Fibroblast of lung (primary cell): ENCODE data around the gene RBM12. TPM values are rescaled to one million over a fixed set of nuclear protein-coding genes. Genes with fewer than 3 reads are reported as not detected.

Experiments used
- DNase-seq, 2 donors: peaks; one replicate each; pipeline versions ENCODE4 v3.0.0 to v3.0.0-alpha.2; 2010; ENCODE audit warnings: low read depth in 2 of 2
- H2AFZ ChIP-seq: 2 replicates; pipeline ENCODE4 v1.5.1; 2012; ENCODE audit warnings: low read length, control low read depth, inconsistent platforms
- H3K27ac ChIP-seq: 2 replicates; pipeline ENCODE4 v1.5.1; 2011; ENCODE audit warnings: low read length, control low read depth; ENCODE audit not compliant: insufficient read depth
- H3K27me3 ChIP-seq: 2 replicates; pipeline ENCODE4 v1.5.1; 2011; ENCODE audit warnings: mild to moderate bottlenecking, low read length; ENCODE audit not compliant: control insufficient read depth, insufficient read depth
- H3K36me3 ChIP-seq: 2 replicates; pipeline ENCODE4 v1.5.1; 2011; ENCODE audit warnings: low read length; ENCODE audit not compliant: control insufficient read depth, insufficient read depth
- H3K4me1 ChIP-seq: 2 replicates; pipeline ENCODE4 v1.5.1; 2011; ENCODE audit warnings: low read length; ENCODE audit not compliant: control insufficient read depth, insufficient read depth; ENCODE audit errors: extremely low read depth
- H3K4me2 ChIP-seq: 2 replicates; pipeline ENCODE4 v1.5.1; 2011; ENCODE audit warnings: low read length, control low read depth; ENCODE audit not compliant: insufficient read depth; ENCODE audit errors: extremely low read depth
- H3K4me3 ChIP-seq, 4 experiments: fragments of 200-600 bp in 1 of 4; sonication (generic) in 1 of 4; replicated peaks in 1 of 4; 2 replicates each; pipeline ENCODE4 v1.5.1; 2011 to 2016; ENCODE audit warnings: low read length in 4 of 4, low read depth in 3 of 4, mild to moderate bottlenecking in 3 of 4, control low read depth in 2 of 4, inconsistent platforms in 1 of 4, mixed read lengths in 1 of 4; ENCODE audit not compliant: insufficient read depth in 1 of 4; ENCODE audit errors: control extremely low read depth in 1 of 4
- H3K79me2 ChIP-seq: 2 replicates; pipeline ENCODE4 v1.5.1; 2012; ENCODE audit warnings: mild to moderate bottlenecking, low read length, inconsistent platforms; ENCODE audit not compliant: control insufficient read depth, insufficient read depth
- H3K9ac ChIP-seq: 2 replicates; pipeline ENCODE4 v1.5.1; 2011; ENCODE audit warnings: mild to moderate bottlenecking, low read length, control low read depth; ENCODE audit not compliant: insufficient read depth
- H3K9me3 ChIP-seq: 2 replicates; pipeline ENCODE4 v1.5.1; 2012; ENCODE audit warnings: low read depth, low read length; ENCODE audit not compliant: control insufficient read depth, insufficient read depth
- H4K20me1 ChIP-seq: 2 replicates; pipeline ENCODE4 v1.5.1; 2011; ENCODE audit warnings: low read length; ENCODE audit not compliant: control insufficient read depth, insufficient read depth; ENCODE audit errors: extremely low read depth
- CTCF ChIP-seq, 2 donors: IDR thresholded peaks in 1 of 2; conservative IDR thresholded peaks in 1 of 2; 1 replicate in 1 of 2; 2 replicates in 1 of 2; pipeline ENCODE4 v1.5.1; 2011 to 2012; ENCODE audit warnings: low read length in 2 of 2, control low read depth in 1 of 2, inconsistent platforms in 1 of 2, low read depth in 1 of 2, mild to moderate bottlenecking in 1 of 2
- EZH2 ChIP-seq: IDR thresholded peaks from 2 replicates; pipeline ENCODE4 v1.5.1; 2012; ENCODE audit warnings: low read length, control low read depth, mild to moderate bottlenecking; ENCODE audit errors: missing control alignments
- polyA plus RNA-seq, 2 donors: library from polyadenylated mRNA; depleted of rRNA in 1 of 2; stranded (reverse) in 1 of 2; unstranded in 1 of 2; fragments of >200 nt; gene quantifications; 2 replicates each; pipeline ENCODE4 v1.2.1, GENCODE V29; 2011 to 2012; ENCODE audit warnings: missing spikeins in 1 of 2
- total RNA-seq: library from RNA; depleted of rRNA; stranded (reverse); fragments of >200 nt; gene quantifications from 2 replicates; pipeline ENCODE4 v1.2.1, GENCODE V29; 2014

Gene RBM12
- total and polyA plus RNA-seq, 2 donors (not counting 1 experiment from before 2014, with no cell fraction given): 29.9 to 109 TPM

DNA sequence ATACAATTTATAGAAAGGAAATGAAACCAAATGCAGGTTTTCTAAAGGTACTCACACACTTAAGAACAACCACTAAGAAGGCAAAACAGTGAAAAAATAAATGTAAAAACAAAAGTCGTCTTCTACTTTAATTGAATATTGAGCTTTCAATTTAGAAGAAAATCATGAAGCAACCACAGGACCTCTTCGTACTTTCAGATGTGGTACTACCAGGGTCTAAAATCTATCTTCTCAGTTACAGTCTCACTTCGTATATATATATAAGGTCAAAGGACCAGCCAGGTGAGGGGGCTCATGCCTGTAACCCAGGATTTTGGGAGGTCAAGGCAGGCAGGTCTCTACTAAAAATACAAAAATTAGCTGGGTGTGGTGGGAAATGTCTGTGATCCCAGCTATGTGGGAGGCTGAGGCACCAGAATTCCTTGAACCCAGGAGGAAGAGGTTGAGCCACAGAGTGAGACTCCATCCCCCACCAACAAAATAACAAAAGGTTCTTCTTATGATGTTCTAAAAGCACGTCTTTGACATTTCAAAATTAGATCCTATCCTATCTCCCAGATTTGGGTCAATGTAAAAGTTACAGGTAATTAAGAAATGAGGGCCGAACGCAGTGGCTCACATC lies 47.0 kb upstream of the RBM12 start:
- Histone ChIP-seq H3K4me1 (no peaks in the 10 kb centered on the region), H3K79me2 (peaks cover 71% of the 10 kb centered on the region), H2AFZ (no peak overlapping the region), H3K4me3 (no peak overlapping the region), H3K27me3 (no peaks in the 10 kb centered on the region), H3K36me3 (peaks cover 24% of the 10 kb centered on the region), H3K27ac (no peak overlapping the region), H3K4me2 (no peak overlapping the region), H3K9me3 (no peaks in the 10 kb centered on the region), H3K9ac (no peak overlapping the region), H4K20me1 (peaks cover 5% of the 10 kb centered on the region)
- TF ChIP-seq CTCF (conservative IDR thresholded peaks at IDR 0.05 in 1 of 2, IDR thresholded peaks at IDR 0.05 in 1 of 2; ENCODE audit: low read depth in 1 of 2, low read length in 2 of 2) (no peak), EZH2 (no peak)
- DNase-seq: no peak

GRCh38 chr20:35710884-35711587 lies 46.3 kb upstream of the RBM12 start:
- Histone ChIP-seq H3K9me3 (no peaks in the 10 kb centered on the region), H3K4me1 (no peaks in the 10 kb centered on the region), H3K27ac (no peak overlapping the region), H2AFZ (no peak overlapping the region), H3K79me2 (peaks cover 66% of the 10 kb centered on the region), H3K4me2 (no peak overlapping the region), H4K20me1 (peaks cover 5% of the 10 kb centered on the region), H3K4me3 (no peak overlapping the region), H3K36me3 (peaks cover 23% of the 10 kb centered on the region), H3K27me3 (no peaks in the 10 kb centered on the region), H3K9ac (no peak overlapping the region)
- TF ChIP-seq CTCF (conservative IDR thresholded peaks at IDR 0.05 in 1 of 2, IDR thresholded peaks at IDR 0.05 in 1 of 2; ENCODE audit: low read depth in 1 of 2, low read length in 2 of 2): no peak
- no peak for TF ChIP-seq EZH2
- no peak for DNase-seq

GRCh38 chr20:35710039-35710438 lies 45.3 kb upstream of the RBM12 start:
- H3K27ac ChIP-seq: no peak overlapping the region
- H3K9ac ChIP-seq: no peak overlapping the region
- H3K79me2 ChIP-seq: peaks cover 63% of the 10 kb centered on the region
- H3K4me2 ChIP-seq: no peak overlapping the region
- peaks cover 17% of the 10 kb centered on the region for H3K36me3 ChIP-seq
- TF ChIP-seq EZH2: no peak
- no peak for TF ChIP-seq CTCF (conservative IDR thresholded peaks at IDR 0.05 in 1 of 2, IDR thresholded peaks at IDR 0.05 in 1 of 2; ENCODE audit: low read depth in 1 of 2, low read length in 2 of 2)
- H3K27me3 ChIP-seq: no peaks in the 10 kb centered on the region
- H3K9me3 ChIP-seq: no peaks in the 10 kb centered on the region
- peaks cover 2% of the 10 kb centered on the region for H4K20me1 ChIP-seq
- no peak overlapping the region for H3K4me3 ChIP-seq
- no peak for DNase-seq
- no peak overlapping the region for H2AFZ ChIP-seq
- no peaks in the 10 kb centered on the region for H3K4me1 ChIP-seq
